Fibroblast of lung (primary cell): ENCODE results near the gene NMBR. TPM values are rescaled to one million over a fixed set of nuclear protein-coding genes. Genes with fewer than 3 reads are reported as not detected.

Source experiments
- DNase-seq, 2 donors: peaks; one replicate each; pipeline versions ENCODE4 v3.0.0 to v3.0.0-alpha.2; 2010; ENCODE audit warnings: low read depth in 2 of 2
- H2AFZ ChIP-seq: 2 replicates; pipeline ENCODE4 v1.5.1; 2012; ENCODE audit warnings: low read length, control low read depth, inconsistent platforms
- H3K27ac ChIP-seq: 2 replicates; pipeline ENCODE4 v1.5.1; 2011; ENCODE audit warnings: low read length, control low read depth; ENCODE audit not compliant: insufficient read depth
- H3K27me3 ChIP-seq: 2 replicates; pipeline ENCODE4 v1.5.1; 2011; ENCODE audit warnings: mild to moderate bottlenecking, low read length; ENCODE audit not compliant: control insufficient read depth, insufficient read depth
- H3K36me3 ChIP-seq: 2 replicates; pipeline ENCODE4 v1.5.1; 2011; ENCODE audit warnings: low read length; ENCODE audit not compliant: control insufficient read depth, insufficient read depth
- H3K4me1 ChIP-seq: 2 replicates; pipeline ENCODE4 v1.5.1; 2011; ENCODE audit warnings: low read length; ENCODE audit not compliant: control insufficient read depth, insufficient read depth; ENCODE audit errors: extremely low read depth
- H3K4me2 ChIP-seq: 2 replicates; pipeline ENCODE4 v1.5.1; 2011; ENCODE audit warnings: low read length, control low read depth; ENCODE audit not compliant: insufficient read depth; ENCODE audit errors: extremely low read depth
- H3K4me3 ChIP-seq, 4 experiments: fragments of 200-600 bp in 1 of 4; sonication (generic) in 1 of 4; replicated peaks in 1 of 4; 2 replicates each; pipeline ENCODE4 v1.5.1; 2011 to 2016; ENCODE audit warnings: low read length in 4 of 4, low read depth in 3 of 4, mild to moderate bottlenecking in 3 of 4, control low read depth in 2 of 4, inconsistent platforms in 1 of 4, mixed read lengths in 1 of 4; ENCODE audit not compliant: insufficient read depth in 1 of 4; ENCODE audit errors: control extremely low read depth in 1 of 4
- H3K79me2 ChIP-seq: 2 replicates; pipeline ENCODE4 v1.5.1; 2012; ENCODE audit warnings: mild to moderate bottlenecking, low read length, inconsistent platforms; ENCODE audit not compliant: control insufficient read depth, insufficient read depth
- H3K9ac ChIP-seq: 2 replicates; pipeline ENCODE4 v1.5.1; 2011; ENCODE audit warnings: mild to moderate bottlenecking, low read length, control low read depth; ENCODE audit not compliant: insufficient read depth
- H3K9me3 ChIP-seq: 2 replicates; pipeline ENCODE4 v1.5.1; 2012; ENCODE audit warnings: low read depth, low read length; ENCODE audit not compliant: control insufficient read depth, insufficient read depth
- H4K20me1 ChIP-seq: 2 replicates; pipeline ENCODE4 v1.5.1; 2011; ENCODE audit warnings: low read length; ENCODE audit not compliant: control insufficient read depth, insufficient read depth; ENCODE audit errors: extremely low read depth
- CTCF ChIP-seq, 2 donors: IDR thresholded peaks in 1 of 2; conservative IDR thresholded peaks in 1 of 2; 1 replicate in 1 of 2; 2 replicates in 1 of 2; pipeline ENCODE4 v1.5.1; 2011 to 2012; ENCODE audit warnings: low read length in 2 of 2, control low read depth in 1 of 2, inconsistent platforms in 1 of 2, low read depth in 1 of 2, mild to moderate bottlenecking in 1 of 2
- EZH2 ChIP-seq: IDR thresholded peaks from 2 replicates; pipeline ENCODE4 v1.5.1; 2012; ENCODE audit warnings: low read length, control low read depth, mild to moderate bottlenecking; ENCODE audit errors: missing control alignments
- polyA plus RNA-seq, 2 donors: library from polyadenylated mRNA; depleted of rRNA in 1 of 2; stranded (reverse) in 1 of 2; unstranded in 1 of 2; fragments of >200 nt; gene quantifications; 2 replicates each; pipeline ENCODE4 v1.2.1, GENCODE V29; 2011 to 2012; ENCODE audit warnings: missing spikeins in 1 of 2
- total RNA-seq: library from RNA; depleted of rRNA; stranded (reverse); fragments of >200 nt; gene quantifications from 2 replicates; pipeline ENCODE4 v1.2.1, GENCODE V29; 2014

Gene NMBR
- total and polyA plus RNA-seq, 2 donors (not counting 1 experiment from before 2014, with no cell fraction given) = 0.05 TPM; not detected in 1

- H3K36me3 ChIP-seq = peaks cover 5% of the 10 kb centered on the region
These were observed 24.4 kb upstream of the NMBR start for GRCh38 chr6:142171351-142171750.

GRCh38 chr6:142167486-142167885 lies 20.6 kb upstream of the NMBR start:
- Histone ChIP-seq H3K4me1 (no peaks in the 10 kb centered on the region), H3K9me3 (no peaks in the 10 kb centered on the region), H3K4me3 (no peak overlapping the region), H3K4me2 (no peak overlapping the region), H3K36me3 (peaks cover 3% of the 10 kb centered on the region), H3K27ac (no peak overlapping the region), H4K20me1 (no peaks in the 10 kb centered on the region), H3K27me3 (no peaks in the 10 kb centered on the region), H3K9ac (no peak overlapping the region), H2AFZ (no peak overlapping the region), H3K79me2 (peaks cover 29% of the 10 kb centered on the region)
- no peak for DNase-seq
- no peak for TF ChIP-seq EZH2
- TF ChIP-seq CTCF (conservative IDR thresholded peaks at IDR 0.05 in 1 of 2, IDR thresholded peaks at IDR 0.05 in 1 of 2; ENCODE audit: low read depth in 1 of 2, low read length in 2 of 2) = no peak

More at GRCh38 chr6:142171351-142171750, 24.4 kb upstream of the NMBR start:
- H3K4me2 ChIP-seq = no peak overlapping the region
- H3K27me3 ChIP-seq = no peaks in the 10 kb centered on the region
- H3K4me1 ChIP-seq = no peaks in the 10 kb centered on the region
- H3K79me2 ChIP-seq = no peaks in the 10 kb centered on the region
- DNase-seq = no peak
- H4K20me1 ChIP-seq = no peaks in the 10 kb centered on the region
- TF ChIP-seq EZH2 (no peak), CTCF (conservative IDR thresholded peaks at IDR 0.05 in 1 of 2, IDR thresholded peaks at IDR 0.05 in 1 of 2; ENCODE audit: low read depth in 1 of 2, low read length in 2 of 2) (no peak)
- no peak overlapping the region for H3K27ac ChIP-seq
- no peak overlapping the region for H3K9ac ChIP-seq
- H3K9me3 ChIP-seq = no peaks in the 10 kb centered on the region
- no peak overlapping the region for H3K4me3 ChIP-seq
- H2AFZ ChIP-seq = no peak overlapping the region

- no peak for TF ChIP-seq EZH2
- no peak for TF ChIP-seq CTCF (conservative IDR thresholded peaks at IDR 0.05 in 1 of 2, IDR thresholded peaks at IDR 0.05 in 1 of 2; ENCODE audit: low read depth in 1 of 2, low read length in 2 of 2)
- Histone ChIP-seq H3K4me3 (no peak overlapping the region), H3K9me3 (no peaks in the 10 kb centered on the region), H3K27ac (no peak overlapping the region), H3K4me2 (no peak overlapping the region), H3K79me2 (peaks cover 34% of the 10 kb centered on the region), H2AFZ (no peak overlapping the region), H3K36me3 (peaks cover 3% of the 10 kb centered on the region), H3K27me3 (no peaks in the 10 kb centered on the region), H4K20me1 (no peaks in the 10 kb centered on the region), H3K9ac (no peak overlapping the region), H3K4me1 (no peaks in the 10 kb centered on the region)
- peak in 1 of 2 donors; percentile 20 for DNase-seq
These were observed 20.1 kb upstream of the NMBR start for GRCh38 chr6:142167071-142167470.
